HG03064 (cell line): ENCODE data around the gene ZSWIM1.

ENCODE experiments used
- ATAC-seq: cut with Tn5 transposase; IDR thresholded peaks from one replicate; pipeline ENCODE4 v1.9.1; 2021; ENCODE audit warnings: low read depth; ENCODE audit not compliant: unreplicated experiment

Gene ZSWIM1

GRCh38 chr20:45880988-45881788, at the start of gene ZSWIM1:
Gene ZSWIM1 (plus strand): TSS chr20:45881227. CDS start chr20:45882593, 1,366 bp downstream.
- ATAC-seq = peak; percentile 90

DNA sequence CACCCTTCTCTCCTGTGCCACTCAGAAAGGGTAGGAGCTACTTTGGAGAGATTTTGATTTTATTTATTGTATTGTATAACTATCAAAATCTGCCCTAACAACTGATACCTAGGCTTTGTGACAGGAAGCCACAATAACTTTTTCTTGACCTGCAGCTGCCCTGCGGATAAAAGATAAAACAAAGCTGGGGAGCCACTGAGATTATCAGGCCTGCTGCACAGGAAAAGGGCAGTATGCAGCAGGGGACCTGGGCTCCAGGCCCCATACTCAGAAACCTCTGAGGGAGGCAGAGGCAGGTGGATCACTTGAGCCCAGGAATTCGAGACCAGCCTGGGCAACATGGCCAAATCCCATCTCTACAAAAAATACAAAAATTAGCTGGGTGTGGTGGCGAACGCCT, 48.4 kb upstream of the ZSWIM1 start:
- no peak for ATAC-seq

GRCh38 chr20:45833030-45833882, 47.8 kb upstream of the ZSWIM1 start, which contains the start of gene SNX21:
Gene SNX21 (plus strand): TSS chr20:45833799. CDS start chr20:45833920, 121 bp downstream.
- ATAC-seq = no peak

- no peak for ATAC-seq
These were observed 46.9 kb upstream of the ZSWIM1 start for GRCh38 chr20:45833883-45834796.

GRCh38 chr20:45834797-45835161, 46.2 kb upstream of the ZSWIM1 start:
- ATAC-seq = no peak

- ATAC-seq = no peak
These were observed 45.7 kb upstream of the ZSWIM1 start for GRCh38 chr20:45835329-45835765.

DNA sequence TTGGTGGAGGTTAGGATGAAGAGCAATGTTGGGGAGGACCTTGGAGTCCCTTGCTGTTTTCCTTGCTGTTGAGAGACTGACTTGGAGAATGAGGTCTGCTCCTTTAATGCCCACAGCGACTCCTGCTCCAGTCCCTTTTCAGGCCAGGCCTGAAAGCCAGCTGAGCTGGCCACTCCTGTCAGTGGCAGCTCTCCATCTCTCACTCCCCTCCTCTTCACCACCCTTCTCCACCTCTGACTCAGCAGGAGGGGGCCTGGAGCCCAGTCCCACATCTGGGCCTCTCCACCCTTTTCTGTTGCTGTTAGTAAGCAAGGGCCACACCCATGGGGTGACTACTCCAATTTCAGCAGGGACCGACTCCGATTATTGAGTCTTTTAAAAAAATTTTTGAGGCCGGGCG, 45.2 kb upstream of the ZSWIM1 start:
- no peak for ATAC-seq

DNA sequence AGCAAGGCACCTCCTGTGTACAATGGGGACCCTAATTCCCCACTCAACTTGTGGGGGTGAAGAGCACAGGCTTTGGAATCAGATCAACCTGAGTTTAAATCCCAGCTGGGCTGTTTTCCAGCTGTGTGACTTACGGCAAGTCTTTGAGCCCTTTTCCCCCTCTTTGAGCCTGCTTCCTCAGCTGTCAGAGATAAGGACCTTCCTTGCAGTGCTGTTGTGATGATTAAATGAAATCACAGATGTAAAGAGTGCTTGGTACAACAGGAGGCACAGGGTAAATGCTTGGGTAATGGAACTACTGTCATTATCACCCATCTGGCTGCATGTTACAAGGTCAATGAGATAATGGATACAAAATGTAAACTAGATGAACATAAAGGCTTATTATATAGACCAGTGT, 44.2 kb upstream of the ZSWIM1 start:
- no peak for ATAC-seq

DNA sequence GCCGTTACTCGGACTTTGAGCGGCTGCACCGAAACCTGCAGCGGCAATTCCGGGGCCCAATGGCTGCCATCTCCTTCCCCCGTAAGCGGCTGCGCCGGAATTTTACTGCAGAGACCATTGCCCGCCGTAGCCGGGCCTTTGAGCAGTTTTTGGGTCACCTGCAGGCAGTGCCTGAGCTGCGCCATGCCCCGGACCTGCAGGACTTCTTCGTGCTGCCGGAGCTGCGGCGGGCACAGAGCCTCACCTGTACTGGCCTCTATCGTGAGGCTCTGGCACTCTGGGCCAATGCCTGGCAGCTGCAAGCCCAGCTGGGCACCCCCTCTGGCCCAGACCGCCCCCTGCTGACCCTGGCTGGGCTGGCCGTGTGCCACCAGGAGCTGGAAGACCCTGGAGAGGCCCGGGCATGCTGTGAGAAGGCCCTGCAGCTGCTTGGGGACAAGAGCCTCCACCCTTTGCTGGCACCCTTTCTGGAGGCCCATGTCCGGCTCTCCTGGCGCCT, 40.3 kb upstream of the ZSWIM1 start:
- no peak for ATAC-seq

- no peak for ATAC-seq
These were observed 39.5 kb upstream of the ZSWIM1 start for GRCh38 chr20:45841407-45842129.

GRCh38 chr20:45842169-45842812, 38.7 kb upstream of the ZSWIM1 start:
- no peak for ATAC-seq

DNA sequence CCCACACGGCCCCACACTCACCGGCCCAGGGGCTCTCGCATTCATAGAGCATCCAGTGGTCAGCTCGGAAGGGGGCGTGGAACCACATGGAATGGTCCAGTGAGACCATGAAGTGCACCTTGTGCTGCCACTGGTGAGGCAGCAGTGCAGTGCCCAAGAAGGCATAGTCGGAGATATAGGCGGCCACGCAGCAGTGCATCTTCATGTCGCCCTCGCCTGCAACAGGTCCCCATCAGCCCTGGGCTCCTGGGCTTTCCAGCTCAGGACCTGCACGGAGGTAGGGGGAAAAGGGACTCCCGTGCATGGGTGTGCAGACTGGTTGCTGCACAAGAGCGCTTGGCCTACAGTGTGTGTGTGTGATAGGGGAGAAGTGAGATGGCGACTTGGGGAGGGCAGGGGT, 37.5 kb upstream of the ZSWIM1 start:
- no peak for ATAC-seq

GRCh38 chr20:45845452-45845851, 35.6 kb upstream of the ZSWIM1 start:
- ATAC-seq = no peak

- ATAC-seq = no peak
These were observed 32.6 kb upstream of the ZSWIM1 start for GRCh38 chr20:45848421-45848820.

- ATAC-seq = no peak
These were observed 32.0 kb upstream of the ZSWIM1 start for GRCh38 chr20:45848969-45849582.

DNA sequence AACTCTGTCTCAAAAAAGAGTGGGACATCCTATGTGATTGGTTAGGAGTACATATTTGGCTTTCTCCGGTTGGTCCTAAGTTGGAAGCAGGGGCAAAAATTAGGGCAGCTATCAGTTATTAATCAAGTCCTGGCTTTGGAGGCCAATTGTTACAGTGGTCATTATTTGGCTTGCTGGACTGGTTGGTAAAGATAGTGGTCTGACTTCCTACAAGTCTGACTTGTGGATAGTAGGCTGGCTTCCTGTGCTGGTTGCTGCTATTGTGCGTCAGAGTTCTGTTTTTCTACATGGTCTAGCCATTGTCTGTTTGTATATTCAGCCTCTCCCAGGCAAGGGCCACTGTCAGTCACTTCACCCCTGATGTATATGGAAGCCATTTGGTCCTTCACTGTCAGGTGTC, 30.8 kb upstream of the ZSWIM1 start:
- no peak for ATAC-seq

DNA sequence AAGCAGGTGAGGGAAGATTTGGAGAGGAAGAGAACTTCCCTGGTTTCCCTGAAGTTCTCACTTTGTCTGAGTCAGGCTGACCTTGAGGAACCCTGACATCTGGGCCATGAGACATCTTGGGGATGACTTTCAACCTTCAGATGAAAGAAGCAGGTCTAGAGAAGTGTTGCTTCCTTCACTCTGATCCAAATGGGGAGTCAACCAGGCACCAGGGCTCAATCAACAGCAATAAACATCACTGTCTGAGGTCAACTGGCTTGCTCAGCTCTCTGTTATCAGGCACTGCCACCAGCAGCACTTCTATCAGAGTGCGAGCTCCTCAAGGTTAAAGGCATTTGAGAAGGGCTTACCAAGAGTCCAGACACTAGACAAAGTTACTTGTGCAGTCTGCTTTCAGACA, 30.1 kb upstream of the ZSWIM1 start:
- no peak for ATAC-seq

GRCh38 chr20:45851501-45851900, 29.5 kb upstream of the ZSWIM1 start:
- ATAC-seq = no peak

DNA sequence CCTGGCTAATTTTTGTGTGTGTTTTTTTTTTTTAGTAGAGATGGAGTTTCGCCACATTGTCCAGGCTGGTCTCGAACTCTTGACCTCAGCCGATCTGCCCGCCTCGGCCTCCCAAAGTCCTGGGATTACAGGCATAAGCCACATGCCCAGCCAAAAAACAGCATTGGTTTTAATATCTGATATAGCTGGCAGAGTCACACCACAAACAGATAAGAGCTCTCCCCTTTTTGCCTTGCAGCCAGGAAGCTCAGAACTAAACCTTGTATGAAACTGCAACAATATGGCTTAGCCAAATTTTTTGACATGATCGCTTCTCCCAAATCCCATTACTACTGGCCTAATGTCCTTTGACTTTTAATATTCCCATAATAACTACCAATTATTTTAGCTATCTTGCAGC, 28.7 kb upstream of the ZSWIM1 start:
- ATAC-seq = no peak
